Activated gamma-delta T cell (primary cell): ENCODE data around the gene LRRC32.
"Not testable (repeated sequence)": the region's sequence is repeated elsewhere in the genome, so short reads cannot be mapped to it uniquely, and the experiment has no call there.

ENCODE experiments used
- DNase-seq: peaks from one replicate; lab custom pipeline; 2025; lab: John Stamatoyannopoulos, UW

LRRC32 gene

DNA sequence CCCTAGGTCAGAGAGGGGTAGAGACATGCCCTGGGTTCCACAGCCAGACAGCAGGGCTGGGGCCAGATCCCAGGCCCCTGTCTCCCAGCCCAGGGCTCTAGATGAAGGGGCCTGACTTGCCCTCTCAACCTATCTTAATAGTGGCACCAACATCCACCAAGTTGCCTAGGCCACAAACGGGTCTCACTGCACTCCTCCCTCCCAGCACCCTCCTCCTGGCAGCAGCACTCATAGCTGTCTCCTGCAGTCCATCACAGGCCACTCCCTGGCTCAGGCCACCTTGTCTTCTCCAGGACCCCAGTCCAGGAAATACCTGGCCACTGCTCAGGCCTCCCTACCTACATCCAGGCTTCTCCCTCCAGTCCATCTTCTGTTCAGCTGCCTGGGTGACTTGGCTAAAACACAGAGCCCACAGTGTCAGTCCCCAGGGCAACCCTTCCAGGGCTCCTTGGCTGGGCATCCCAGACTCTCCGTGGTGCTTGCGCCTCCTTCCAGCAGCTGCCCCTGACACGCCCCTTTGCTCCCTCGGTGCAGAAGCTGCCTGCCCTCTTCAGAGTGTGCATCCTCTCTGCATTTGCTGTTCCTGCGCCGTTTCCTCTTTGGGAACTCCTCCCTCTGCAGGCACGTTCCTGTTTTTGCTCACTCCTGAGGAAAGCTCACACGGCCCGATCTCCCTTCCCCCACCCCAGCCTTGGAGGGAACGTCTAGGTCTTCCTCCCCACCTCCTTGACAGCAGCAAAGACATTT is 40.5 kb downstream of the LRRC32 start:
- DNase-seq: no peak

DNA sequence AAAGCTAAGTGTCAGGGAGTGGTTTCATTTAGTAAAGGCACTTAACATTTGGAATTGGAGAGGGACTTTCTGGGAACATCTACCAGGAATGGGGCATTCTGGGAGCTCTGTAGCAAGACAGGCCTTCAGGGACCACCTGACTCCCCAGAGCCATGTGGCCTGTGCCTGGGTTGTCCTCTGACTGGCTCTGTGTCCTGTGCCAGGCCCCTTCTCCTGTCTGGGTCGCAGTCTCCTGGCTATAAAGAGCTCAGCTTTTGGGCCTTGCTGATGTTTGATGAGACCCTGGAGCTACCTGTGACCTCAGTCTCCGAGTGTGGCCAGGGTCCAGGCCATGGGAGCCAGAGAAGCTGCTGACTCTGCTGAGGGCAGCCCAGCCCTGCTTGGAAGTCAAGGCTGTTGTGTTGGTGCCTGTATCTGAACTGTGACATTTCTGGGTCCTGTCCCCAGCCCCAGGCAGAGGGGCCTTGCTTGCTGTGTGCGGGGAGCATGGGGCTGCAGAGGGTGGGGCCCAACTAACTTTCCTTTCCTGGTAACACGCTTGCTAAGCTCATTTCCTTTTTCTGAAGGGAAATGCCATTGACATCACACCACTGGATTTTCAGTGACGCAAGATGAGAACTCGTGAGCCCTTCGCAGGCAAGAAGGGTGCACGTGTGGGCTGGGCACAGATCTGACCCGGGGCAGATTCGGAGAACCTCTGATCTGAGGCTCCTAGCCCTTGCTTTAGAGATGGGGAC is 41.3 kb downstream of the LRRC32 start:
- DNase-seq: no peak

DNA sequence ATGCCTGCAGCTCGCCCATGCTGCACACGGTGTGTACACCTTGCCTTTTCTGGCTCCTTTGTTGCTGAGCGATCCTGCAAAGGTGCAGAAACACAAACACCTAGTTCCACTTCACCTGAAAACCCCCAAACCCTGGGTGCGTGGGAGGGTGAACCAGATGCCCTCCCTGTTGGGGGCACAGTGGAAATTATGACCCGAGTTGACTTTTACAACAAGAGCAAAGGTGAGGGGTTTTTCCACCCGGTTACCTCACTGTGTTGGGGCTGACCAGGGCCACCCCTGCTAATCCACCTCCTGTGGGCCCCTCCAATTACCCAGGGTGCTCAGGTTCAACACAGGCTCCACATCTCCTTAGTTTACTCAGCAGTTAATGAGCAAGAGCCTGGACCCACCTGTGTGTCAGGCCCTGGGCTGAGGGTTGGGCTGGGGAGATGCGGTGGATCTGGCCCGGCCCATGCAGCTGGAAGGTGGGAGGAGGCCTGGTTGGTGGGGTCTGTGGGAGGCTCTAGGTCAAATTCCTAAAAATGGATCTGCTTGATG is 42.1 kb downstream of the LRRC32 start:
- no peak for DNase-seq

DNA sequence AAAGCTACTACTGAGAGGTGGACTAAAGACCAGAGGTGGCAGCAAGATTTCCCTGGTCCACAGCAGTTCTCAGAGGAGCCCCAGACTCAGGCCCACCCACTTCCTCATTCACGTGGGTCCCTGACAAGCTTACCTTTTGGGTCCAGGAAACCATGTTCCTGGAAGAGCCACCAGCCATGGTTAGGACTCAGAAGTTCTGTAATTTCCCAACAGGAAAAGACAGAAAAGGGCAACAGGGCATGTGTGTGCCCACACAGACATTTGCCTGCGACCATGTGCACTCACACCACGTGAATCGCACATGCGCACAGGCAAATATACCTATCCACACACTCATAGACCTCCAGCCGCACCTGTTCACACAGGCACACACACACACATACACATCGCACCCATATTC is 42.9 kb downstream of the LRRC32 start:
- no peak for DNase-seq

DNA sequence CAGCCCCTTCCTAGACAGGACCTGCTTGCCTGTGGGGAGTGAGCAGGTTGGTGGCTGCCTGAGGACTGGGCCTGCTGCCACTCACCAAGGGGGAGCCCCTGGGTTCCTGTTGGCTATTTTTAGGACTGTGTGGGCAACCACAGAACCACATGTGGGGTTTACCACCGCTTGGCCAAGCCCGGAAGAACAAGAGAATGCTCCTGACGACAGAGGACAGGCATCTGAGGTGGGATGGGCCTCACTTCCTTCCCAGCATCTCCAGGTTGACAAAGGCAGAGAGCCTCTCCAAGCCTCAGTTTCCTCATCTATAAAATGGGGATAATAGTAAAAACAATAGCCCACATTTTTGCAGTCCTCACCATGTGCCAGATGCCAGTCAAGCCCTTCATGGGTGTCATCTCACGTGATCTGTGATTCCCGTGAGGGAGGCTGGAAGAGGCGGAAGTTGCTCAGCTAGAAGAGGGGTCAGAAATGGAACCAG is 43.6 kb downstream of the LRRC32 start:
- DNase-seq: no peak

DNA sequence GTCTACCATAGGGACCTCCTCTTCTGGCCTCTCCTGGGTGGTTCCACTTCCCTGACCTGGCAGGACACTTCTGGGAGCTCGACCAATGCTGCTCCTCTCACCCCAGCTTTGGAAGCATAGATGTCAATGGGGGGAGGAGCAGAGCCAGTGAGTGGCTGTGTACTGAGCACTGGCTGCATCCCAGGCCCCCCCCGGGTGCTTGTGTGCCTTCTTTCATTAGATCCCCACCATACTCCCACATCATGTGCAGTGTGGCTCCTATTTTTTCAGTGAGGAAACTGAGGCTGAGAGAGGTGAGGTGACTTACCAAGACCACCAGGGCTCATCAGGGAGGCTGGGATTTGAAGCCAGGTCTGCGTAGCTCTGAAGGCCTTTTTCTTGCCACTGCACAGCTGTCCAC is 44.3 kb downstream of the LRRC32 start:
- no peak for DNase-seq

DNA sequence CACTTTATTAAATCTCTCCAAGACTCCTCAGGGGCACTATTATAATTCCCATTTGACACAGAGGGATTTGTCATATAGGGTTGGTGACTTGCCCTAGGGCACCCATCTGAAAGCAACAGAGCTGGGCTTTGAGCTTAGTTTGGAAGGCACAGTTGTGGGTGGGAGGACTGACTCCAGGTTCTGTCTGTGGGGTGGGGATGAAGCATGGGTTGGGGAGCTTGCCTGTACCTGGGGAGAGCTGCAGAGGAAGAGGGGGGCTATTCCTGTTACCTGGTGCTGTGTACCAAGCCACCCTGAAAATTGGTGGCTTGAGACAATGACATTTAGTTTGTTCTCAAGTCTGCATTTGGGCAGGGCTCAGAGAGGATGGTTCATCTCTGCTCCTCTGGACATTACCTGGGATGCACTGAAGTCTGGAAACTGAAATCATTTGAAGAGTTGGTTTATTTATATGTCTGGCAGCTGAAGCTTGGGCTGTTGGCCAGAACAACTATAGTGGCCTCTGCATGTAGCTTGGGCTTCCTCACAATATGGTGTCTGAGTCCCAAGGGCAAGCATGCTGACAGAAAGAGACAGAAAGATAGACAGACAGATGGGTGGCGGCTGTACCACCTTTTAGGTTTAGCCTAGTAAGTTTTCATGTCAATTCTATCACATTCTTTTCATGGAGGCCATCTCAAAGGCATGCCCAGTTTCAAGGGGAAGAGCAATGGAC is 44.9 kb downstream of the LRRC32 start:
- no peak for DNase-seq

DNA sequence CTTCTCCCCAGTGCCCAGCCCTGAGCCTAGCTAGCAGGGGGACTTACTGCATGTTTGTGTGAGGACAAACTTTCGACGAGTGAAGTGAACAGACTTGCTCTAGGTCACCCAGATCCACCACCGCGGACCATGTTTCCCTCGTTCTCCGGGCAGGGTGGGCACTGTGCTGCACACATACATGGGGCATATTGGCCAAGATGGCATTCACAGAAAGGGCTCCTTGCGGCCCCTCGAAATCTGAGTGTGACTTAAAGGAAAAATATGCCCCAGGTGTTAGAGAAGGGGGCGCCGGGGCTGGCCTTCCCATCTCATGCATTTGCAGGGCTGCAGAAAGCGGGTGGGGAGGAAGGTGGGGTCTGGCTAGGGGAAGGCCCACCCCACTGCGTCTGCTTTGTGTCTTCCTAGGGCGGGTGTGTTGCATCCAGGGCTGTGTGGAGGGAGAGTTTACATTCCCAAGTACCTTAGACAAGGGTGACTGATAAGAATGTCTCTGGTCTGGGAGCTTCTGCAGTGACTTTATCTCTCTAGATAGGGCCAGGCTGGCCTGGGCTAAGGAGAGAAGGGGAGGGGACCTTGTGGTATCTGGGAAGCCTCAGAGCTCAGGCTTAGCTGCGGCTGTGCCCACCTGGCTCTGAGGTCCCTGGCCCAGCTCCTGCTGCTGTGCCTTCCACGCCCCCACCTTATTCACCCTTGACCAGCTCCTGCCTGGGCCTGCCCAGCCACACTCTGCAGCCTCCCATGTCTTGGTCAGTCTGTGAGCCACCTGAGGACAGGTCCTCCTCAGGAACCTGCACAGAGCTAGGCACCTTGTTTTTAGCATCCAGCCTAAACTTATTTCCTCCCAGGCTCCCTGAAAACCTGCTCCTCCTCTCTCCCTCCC is 45.8 kb downstream of the LRRC32 start:
- DNase-seq: no peak

DNA sequence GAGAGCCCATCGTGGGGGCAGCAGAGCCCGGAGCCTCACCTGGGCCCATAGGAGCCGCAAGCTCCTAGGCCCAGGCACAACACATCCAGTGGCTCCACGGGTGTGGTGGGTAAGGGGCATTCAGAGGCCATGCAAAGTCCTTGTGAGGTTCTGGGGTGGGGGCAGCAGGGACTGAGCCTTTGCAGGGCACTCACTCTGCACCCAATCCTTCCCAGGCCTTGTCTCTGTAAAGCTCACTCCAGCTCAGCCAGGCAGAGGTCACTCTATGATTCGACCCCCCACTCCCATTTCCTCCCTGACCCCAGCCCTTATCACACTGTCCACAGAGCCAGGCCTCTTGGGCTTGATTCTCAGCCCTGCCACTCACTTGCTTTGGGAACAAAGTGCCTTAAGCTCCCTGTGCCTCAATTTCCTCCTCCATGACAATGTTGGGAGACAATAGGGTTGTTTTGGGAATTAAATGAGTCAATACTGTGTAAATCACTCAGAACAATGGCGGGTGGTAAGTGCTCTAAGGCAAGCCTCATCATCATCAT is 46.6 kb downstream of the LRRC32 start:
- no peak for DNase-seq

DNA sequence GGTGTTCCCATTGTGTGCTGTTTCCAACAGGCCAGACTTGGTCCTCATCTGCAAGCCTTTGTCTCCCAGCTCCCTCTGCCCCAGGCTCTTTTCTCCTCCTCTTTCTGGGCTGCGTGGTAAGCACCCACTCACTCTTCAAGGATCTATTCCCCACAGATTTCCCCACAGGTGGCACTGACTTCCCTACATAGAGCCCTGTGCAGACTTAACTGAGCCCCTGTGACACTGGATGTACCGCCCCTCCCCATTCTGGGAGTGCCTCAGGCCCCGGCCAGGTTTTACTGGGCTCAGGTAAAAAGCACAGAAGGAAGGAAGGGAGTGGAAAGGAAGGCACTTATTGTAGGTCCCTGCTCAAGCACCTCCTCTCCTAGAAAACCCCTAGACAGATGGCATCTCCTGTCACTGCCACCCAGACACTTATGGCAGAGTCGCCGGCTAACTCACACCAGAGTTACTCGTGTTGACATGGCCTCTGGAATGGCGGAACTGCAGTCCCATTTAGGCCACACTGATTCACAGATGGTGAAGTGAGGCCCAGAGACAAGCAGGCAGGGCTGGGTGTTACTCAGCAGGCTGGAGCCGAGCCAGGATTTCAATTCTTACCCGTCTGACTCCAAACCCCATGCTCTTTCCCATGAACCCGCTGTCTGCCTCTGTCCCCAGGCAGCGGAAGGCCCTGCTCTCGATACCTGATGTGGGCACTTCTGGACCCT is 47.2 kb downstream of the LRRC32 start:
- no peak for DNase-seq

DNA sequence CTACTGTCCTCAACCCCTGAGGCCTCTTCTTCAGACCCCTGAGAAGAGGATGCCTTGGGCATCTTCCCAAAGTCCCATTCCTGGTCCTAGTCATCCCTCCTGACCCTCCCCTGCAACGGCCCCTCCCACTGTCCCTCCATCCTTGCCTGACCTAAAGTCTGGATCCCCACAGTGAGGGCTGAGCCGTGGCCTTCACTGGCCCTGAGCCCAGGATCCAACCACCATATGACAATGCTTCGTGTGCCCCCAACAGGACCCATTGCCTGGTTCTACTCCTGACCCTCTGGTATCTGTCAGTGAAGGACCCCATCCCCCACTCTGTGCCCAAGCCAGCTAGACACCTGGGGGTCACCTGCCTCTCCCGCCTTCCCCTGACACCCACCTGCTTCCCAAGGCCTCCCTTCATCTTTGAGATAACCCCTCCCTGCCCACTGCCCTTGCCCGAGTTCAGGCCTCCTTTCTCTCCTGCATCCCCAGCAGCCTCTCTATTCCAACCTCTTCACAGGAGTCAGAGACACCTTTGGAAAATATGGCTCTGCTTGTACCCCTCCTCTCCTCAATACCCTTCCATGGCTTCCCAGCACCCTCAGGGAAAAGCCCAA is 48.0 kb downstream of the LRRC32 start:
- DNase-seq: no peak

DNA sequence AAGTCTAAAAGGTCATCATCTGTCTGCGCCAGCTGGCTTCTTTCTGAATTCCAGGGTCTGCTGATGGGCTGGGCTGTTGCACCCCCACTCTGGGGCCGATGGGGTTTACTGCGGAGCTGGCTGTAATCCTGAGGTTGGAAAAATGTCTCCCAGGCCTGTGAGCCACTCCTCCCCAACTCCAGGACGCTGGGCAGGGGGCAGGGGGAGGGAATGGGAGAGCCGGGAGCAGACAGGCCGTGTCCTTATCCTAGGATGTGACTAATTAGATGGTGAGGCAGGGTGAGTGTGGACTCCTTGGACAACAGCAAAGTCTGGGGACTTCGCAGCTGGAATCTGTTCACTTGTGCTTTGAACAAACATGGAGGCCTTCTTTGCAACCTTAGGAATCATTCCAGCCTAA is 48.7 kb downstream of the LRRC32 start:
- no peak for DNase-seq

DNA sequence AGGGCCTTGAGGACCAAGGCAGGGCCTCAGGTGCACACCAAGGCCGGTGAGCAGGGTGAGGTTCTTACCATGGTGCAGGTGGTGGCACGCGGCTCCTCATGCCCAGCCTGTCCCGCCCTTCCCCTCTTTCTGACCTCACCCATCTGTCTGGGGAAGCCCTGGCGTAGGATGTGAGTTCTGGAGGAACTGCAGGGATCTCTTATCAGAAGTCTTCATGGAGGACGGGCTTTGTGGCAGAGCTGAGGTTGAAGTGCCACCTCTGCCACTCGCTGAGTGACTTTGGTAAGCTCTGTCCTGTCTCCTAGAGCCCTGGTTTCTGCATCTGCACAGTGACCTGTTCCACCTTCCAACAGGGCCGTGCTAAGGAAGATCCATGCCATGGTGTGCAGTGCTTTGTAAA is 49.1 kb downstream of the LRRC32 start:
- no peak for DNase-seq

DNA sequence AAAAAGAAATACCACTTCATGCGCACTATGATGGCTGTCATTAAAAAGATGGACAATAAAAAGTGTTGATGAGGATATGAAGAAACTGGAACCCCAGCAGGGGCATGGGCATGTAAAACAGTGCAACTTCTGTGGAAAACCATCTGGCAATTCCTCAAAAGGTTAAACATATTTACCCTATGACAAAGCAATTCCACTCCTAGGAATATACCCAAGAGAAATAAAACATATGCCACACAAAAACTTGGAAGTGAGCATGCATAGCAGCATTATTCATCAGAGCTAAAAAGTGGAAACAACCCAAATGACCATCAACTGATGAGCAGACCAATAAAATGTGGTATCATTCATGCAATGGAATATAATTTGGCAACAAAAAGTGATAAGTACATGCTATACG is 50.1 kb downstream of the LRRC32 start:
- no peak for DNase-seq

DNA sequence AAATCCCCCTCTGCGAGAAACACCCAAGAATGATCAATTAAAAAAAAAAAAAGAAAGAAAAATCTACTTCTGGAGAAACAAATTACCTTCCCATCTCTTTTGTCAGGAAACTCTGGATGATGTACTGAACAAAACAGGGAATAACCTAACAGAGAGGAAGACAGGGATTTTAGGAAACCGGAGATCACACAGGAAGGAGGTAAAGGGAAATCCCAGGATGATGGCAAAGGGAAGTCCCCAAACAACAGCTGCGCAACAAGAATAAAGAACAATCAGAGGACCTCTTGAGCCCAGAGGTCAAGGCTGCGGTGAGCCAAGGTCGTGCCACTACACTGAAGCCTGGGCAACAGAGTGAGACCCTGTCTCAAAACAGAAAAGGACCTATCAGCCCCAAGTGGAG is 50.7 kb downstream of the LRRC32 start:
- not testable (repeated sequence) for DNase-seq

DNA sequence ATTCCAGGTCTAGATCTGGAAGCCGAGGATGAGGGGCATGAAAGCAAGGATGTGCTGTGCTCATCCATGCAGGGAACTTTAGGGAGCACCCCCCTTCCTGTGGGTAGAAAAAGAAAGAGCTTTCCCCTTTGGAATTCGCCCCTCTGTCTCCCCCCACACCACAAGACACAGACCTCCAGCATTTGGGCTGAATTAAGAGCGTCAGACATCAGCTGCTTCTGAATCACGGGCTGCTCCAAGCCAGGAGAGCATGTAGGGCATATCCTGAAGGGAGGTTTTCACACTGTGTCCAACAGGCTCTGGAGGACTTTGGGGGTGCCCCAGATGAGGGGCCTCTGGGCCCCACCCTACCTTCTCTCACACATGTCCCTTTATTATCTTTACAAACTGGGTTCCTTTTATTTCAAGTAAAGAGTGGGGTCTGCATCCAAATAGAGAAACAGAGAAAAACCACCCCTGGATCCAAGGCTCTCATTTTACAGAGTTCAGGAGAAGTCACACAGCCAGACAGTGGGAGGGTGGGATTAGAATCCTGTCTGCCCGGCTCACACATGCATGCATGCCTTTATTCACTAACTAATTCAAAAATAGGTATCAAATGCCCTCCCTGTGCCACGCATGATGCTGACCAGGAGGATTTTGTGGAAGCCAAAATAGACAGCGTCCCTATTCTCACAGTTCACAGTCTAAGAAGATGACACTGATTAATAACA is 52.8 kb downstream of the LRRC32 start:
- no peak for DNase-seq

DNA sequence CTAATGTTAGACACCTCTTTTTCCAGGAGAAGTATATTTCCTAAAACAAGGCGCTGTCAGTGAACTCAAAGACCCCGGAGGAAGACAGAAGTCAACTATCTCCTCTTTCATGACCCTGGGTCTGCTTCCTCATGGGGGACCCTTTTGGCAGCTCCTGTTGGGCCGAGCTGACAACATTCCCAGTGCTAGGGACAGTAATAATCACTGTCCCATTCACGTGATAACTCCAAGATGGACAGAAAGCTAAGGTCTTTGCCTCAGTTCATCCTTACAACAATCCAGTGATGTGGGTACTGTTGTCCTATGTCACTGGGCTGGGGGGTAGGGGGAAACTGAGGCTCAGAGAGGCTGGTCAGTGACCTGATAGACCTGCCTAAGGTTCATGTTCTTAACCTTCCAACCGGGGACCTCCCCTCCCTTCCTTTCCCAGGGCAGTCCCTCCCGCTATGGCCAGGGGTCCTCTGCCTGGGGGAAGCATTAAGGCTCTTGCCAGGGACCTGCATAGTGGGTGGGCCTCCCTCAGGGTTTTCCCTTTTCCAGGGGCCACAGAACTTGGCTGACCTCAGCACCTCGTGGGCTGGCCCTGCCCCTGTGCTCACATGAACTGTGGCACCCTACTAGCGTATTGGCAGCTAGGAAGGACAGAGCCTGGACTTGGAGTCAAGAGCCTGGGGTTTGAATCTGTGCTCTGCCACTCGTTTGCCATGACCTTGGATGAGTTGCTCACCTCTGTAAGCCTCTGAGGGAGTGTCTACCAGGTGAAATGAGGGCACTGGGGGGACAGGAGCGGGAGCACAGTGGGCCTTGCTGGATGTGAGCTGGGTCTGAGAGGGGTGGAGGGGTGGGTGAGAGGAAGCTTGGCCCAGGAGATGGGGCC is 53.6 kb downstream of the LRRC32 start:
- DNase-seq: no peak

DNA sequence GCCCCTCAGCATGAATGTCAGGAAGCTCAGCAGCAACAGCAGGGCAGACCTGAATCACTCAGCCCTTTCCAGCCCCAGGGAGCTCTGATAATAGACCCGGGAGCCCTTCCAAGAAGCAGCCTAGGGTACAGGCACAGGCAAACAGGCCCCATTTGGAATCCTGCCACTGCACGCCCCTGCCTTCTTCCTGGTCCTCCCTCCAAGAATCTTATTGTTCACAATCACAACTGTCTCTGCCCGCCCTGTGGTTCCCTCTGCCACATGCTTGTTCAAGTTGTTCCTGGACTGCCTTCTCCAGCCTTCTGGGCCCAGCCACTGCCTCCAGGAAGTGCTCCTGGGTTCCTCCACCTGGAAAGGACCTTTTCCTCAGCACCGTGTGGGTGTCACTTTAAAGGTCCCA is 54.6 kb downstream of the LRRC32 start:
- DNase-seq: no peak
